ENCODE results near the gene IL1R2. TPM values are rescaled to one million over a fixed set of nuclear protein-coding genes. Genes with fewer than 3 reads are reported as not detected.

Gene IL1R2
- total and polyA plus RNA-seq, 2 experiments from 2014 or later, result not detected

DNA sequence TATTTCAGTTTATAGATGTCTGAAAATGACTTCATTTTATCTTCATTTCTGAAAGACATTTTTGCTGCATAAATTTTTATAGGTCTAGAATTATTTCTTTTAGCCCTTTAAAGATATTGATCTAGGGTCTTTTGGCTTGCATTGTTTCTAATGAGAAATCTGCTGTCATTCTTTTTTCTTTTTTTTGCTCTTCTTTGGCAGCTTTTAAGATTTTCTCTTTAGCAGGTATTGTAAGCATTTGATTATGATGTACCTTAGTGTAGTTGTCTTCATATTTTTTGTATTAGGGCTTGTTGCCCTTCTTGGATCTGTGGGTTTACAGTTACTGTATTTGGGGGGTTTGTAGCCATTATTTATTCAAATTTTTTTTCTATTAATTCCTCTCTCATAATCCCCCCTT is 84.8 kb downstream of the IL1R2 start:
- no peaks in the 10 kb centered on the region for H3K79me2 ChIP-seq (replicated peaks; ENCODE audit: insufficient read depth)
- no peak overlapping the region for H3K27ac ChIP-seq (ENCODE audit: low read depth)
- Mint-ChIP-seq H3K27me3 (ENCODE audit: insufficient read depth, low read depth, poor library complexity) (no peaks in the 10 kb centered on the region), H3K4me3 (no peak overlapping the region), H3K36me3 (ENCODE audit: low read depth) (no peaks in the 10 kb centered on the region), H3K27ac (no peak overlapping the region), H3K9me3 (no peaks in the 10 kb centered on the region), H3K4me1 (no peaks in the 10 kb centered on the region)
- no peak overlapping the region for H3K4me3 ChIP-seq
- H3K4me2 ChIP-seq, result no peak overlapping the region
- DNase-seq (ENCODE audit: low spot score), result no peak
- H3F3A ChIP-seq (replicated peaks; ENCODE audit: low read depth), result no peaks in the 10 kb centered on the region
- H3K4me1 ChIP-seq (ENCODE audit: insufficient read depth), result no peaks in the 10 kb centered on the region
- no peaks in the 10 kb centered on the region for H4K20me1 ChIP-seq (replicated peaks; ENCODE audit: insufficient read depth)
- TF ChIP-seq EZH2phosphoT487 (IDR thresholded peaks at IDR 0.05; ENCODE audit: unreplicated experiment) (no peak), JUNB (IDR thresholded peaks at IDR 0.05; ENCODE audit: unreplicated experiment) (no peak), POLR2AphosphoS5 (IDR thresholded peaks at IDR 0.05; ENCODE audit: low read depth) (no peak), EZH2 (IDR thresholded peaks at IDR 0.05; ENCODE audit: low read depth, unreplicated experiment) (no peak), ZNF114 (CRISPR knock-in tag; IDR thresholded peaks at IDR 0.05) (no peak), STAT1 (IDR thresholded peaks at IDR 0.05; ENCODE audit: unreplicated experiment) (no peak), ZNF331 (CRISPR knock-in tag; IDR thresholded peaks at IDR 0.05; ENCODE audit: low read depth) (no peak)
- TF ChIP-seq, protein P1, sequence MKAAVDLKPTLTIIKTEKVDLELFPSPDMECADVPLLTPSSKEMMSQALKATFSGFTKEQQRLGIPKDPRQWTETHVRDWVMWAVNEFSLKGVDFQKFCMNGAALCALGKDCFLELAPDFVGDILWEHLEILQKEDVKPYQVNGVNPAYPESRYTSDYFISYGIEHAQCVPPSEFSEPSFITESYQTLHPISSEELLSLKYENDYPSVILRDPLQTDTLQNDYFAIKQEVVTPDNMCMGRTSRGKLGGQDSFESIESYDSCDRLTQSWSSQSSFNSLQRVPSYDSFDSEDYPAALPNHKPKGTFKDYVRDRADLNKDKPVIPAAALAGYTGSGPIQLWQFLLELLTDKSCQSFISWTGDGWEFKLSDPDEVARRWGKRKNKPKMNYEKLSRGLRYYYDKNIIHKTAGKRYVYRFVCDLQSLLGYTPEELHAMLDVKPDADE (IDR thresholded peaks at IDR 0.05), result no peak
- TF ChIP-seq, protein P2, sequence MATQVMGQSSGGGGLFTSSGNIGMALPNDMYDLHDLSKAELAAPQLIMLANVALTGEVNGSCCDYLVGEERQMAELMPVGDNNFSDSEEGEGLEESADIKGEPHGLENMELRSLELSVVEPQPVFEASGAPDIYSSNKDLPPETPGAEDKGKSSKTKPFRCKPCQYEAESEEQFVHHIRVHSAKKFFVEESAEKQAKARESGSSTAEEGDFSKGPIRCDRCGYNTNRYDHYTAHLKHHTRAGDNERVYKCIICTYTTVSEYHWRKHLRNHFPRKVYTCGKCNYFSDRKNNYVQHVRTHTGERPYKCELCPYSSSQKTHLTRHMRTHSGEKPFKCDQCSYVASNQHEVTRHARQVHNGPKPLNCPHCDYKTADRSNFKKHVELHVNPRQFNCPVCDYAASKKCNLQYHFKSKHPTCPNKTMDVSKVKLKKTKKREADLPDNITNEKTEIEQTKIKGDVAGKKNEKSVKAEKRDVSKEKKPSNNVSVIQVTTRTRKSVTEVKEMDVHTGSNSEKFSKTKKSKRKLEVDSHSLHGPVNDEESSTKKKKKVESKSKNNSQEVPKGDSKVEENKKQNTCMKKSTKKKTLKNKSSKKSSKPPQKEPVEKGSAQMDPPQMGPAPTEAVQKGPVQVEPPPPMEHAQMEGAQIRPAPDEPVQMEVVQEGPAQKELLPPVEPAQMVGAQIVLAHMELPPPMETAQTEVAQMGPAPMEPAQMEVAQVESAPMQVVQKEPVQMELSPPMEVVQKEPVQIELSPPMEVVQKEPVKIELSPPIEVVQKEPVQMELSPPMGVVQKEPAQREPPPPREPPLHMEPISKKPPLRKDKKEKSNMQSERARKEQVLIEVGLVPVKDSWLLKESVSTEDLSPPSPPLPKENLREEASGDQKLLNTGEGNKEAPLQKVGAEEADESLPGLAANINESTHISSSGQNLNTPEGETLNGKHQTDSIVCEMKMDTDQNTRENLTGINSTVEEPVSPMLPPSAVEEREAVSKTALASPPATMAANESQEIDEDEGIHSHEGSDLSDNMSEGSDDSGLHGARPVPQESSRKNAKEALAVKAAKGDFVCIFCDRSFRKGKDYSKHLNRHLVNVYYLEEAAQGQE (IDR thresholded peaks at IDR 0.05; ENCODE audit: unreplicated experiment), result no peak
- H3K27me3 ChIP-seq (ENCODE audit: insufficient read depth), result no peaks in the 10 kb centered on the region
- 0 out of 2 replicates have a peak, but pooled peaks cover 2% of the 10 kb centered on the region for H3K9me2 ChIP-seq (ENCODE audit: insufficient read depth)
- no peak overlapping the region for H2AFZ ChIP-seq
- no peak for ATAC-seq
- no peaks in the 10 kb centered on the region for H3K36me3 ChIP-seq (ENCODE audit: insufficient read depth)

Other genes starting within 250 kb of the IL1R2 start
- 0.17 and 0.47 TPM in 2 replicates for gene IL1R1, start 150.8 kb downstream of the IL1R2 start, total RNA-seq (2014; rRNA removed; shearing (Covaris generic))
- gene IL1R1, start 150.8 kb downstream of the IL1R2 start, polyA plus RNA-seq (2016; fragmentation: Nextera tagmentation; extraction: Ambion mirVana), result 0.26 TPM in 1 of 2 replicates, not detected in the other
- gene IL1RL2, start 195.1 kb downstream of the IL1R2 start, total RNA-seq (2014; rRNA removed; shearing (Covaris generic)), result not detected in 2 replicates
- not detected in 2 replicates for gene IL1RL2, start 195.1 kb downstream of the IL1R2 start, polyA plus RNA-seq (2016; fragmentation: Nextera tagmentation; extraction: Ambion mirVana)

Data from GM23338 (cell line).